ENCODE data around the gene ZBTB40. TPM values are rescaled to one million over a fixed set of nuclear protein-coding genes. Genes with fewer than 3 reads are reported as not detected.

The ZBTB40 gene
- total and polyA plus RNA-seq, 9 of the 15 experiments (the other 6 are each of a cell fraction or from before 2014, with no cell fraction given) = 2.6 to 26.0 (median 18.8) TPM

DNA sequence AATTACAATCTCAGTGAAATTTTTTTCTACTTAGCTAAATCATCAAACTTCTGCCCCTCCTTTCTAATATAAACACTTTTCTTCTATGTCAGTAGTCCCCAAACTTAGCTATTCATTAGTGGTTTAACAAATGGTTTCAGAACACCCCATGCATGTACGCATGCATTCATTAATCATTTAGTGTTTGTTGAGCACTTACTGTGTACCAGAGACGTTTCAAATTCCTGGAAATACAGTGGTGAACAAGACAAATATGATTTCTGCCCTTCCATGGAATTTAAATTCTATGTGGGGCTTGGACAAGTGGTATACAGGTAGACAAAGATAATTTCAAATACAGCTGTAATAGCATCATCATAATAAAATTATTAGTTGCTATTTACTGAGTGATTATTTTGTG, 1.5 kb downstream of the ZBTB40 start (continued):
- TF ChIP-seq CHD7 (IDR thresholded peaks at IDR 0.05; ENCODE audit: low read depth, low read length) = no peak
- no peak for TF ChIP-seq MTA1 (IDR thresholded peaks at IDR 0.05; ENCODE audit: borderline replicate concordance)
- TF ChIP-seq ZEB2 (IDR thresholded peaks at IDR 0.05) = no peak
- no peak for TF ChIP-seq KAT7 (CRISPR knock-in tag; IDR thresholded peaks at IDR 0.05; ENCODE audit: borderline replicate concordance)
- no peak for TF ChIP-seq SRSF1 (IDR thresholded peaks at IDR 0.05; ENCODE audit: low read depth, low read length)
- no peak for TF ChIP-seq ZNF121 (CRISPR knock-in tag; conservative IDR thresholded peaks at IDR 0.05)
- TF ChIP-seq, protein P1, sequence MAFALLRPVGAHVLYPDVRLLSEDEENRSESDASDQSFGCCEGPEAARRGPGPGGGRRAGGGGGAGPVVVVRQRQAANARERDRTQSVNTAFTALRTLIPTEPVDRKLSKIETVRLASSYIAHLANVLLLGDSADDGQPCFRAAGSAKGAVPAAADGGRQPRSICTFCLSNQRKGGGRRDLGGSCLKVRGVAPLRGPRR (CRISPR knock-in tag; IDR thresholded peaks at IDR 0.05) = no peak
- no peak for TF ChIP-seq CREB5 (CRISPR knock-in tag; IDR thresholded peaks at IDR 0.05)
- TF ChIP-seq HNRNPLL (IDR thresholded peaks at IDR 0.05; ENCODE audit: low read depth, low read length, poor library complexity, severe bottlenecking) = no peak

All from K562 (cell line).